Osteocyte (in vitro differentiated cells): ENCODE data around the gene PRDM16. TPM values are rescaled to one million over a fixed set of nuclear protein-coding genes. Genes with fewer than 3 reads are reported as not detected.

ENCODE experiments used
- DNase-seq: peaks from one replicate; pipeline ENCODE4 v3.0.0; 2021; ENCODE audit warnings: mixed read lengths; ENCODE audit not compliant: unreplicated experiment; ENCODE audit errors: extremely low spot score
- H3K27ac Mint-ChIP-seq: one replicate; pipeline ENCODE4 v1.8.0; 2021; ENCODE audit warnings: mild to moderate bottlenecking, mixed read lengths; ENCODE audit not compliant: unreplicated experiment
- H3K27me3 Mint-ChIP-seq: one replicate; pipeline ENCODE4 v1.8.0; 2021; ENCODE audit warnings: mixed read lengths; ENCODE audit not compliant: unreplicated experiment
- H3K36me3 Mint-ChIP-seq: one replicate; pipeline ENCODE4 v1.8.0; 2021; ENCODE audit warnings: mixed read lengths; ENCODE audit not compliant: unreplicated experiment
- H3K4me1 Mint-ChIP-seq: one replicate; pipeline ENCODE4 v1.8.0; 2021; ENCODE audit warnings: mixed read lengths; ENCODE audit not compliant: unreplicated experiment
- H3K4me3 Mint-ChIP-seq: one replicate; pipeline ENCODE4 v1.8.0; 2021; ENCODE audit warnings: mild to moderate bottlenecking, moderate library complexity, mixed read lengths; ENCODE audit not compliant: unreplicated experiment
- H3K9me3 Mint-ChIP-seq: one replicate; pipeline ENCODE4 v1.8.0; 2021; ENCODE audit warnings: mixed read lengths; ENCODE audit not compliant: unreplicated experiment
- total RNA-seq: library from RNA; stranded (reverse); gene quantifications from 2 replicates; pipeline ENCODE4 v1.2.1, GENCODE V29; 2021
- TF ChIP-seq, protein P1 (sequence below): fragments of 200-600 bp; sonication (generic); IDR thresholded peaks from 2 replicates; pipeline ENCODE4 v1.5.0; 2021; ENCODE audit warnings: antibody characterized with exemption, mild to moderate bottlenecking, moderate library complexity

The PRDM16 gene
- total RNA-seq, 1 donor from 2014 or later, result 7.1 TPM

DNA sequence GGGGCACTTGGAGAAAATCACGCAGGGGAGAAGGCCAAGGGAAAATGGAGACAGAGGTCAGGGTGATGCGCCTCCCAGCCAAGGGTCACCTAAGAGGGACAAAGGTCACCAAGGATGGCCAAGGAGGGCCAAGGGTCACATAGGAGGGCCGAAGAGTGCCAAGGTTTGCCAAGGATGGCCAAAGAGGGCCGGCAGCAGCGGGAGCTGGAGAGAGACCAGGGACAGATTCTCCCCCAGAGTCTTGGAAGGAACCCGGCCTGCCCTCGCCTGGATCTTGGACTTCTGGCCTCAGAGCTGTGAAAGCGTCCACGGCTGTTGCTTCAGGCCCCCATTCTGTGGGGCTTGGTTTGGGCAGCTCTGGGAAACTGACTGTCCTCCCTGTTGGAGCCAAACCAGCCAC lies 359.9 kb downstream of the PRDM16 start:
- no peaks in the 10 kb centered on the region for H3K27me3 Mint-ChIP-seq
- H3K27ac Mint-ChIP-seq, result no peak overlapping the region
- TF ChIP-seq, protein P1, sequence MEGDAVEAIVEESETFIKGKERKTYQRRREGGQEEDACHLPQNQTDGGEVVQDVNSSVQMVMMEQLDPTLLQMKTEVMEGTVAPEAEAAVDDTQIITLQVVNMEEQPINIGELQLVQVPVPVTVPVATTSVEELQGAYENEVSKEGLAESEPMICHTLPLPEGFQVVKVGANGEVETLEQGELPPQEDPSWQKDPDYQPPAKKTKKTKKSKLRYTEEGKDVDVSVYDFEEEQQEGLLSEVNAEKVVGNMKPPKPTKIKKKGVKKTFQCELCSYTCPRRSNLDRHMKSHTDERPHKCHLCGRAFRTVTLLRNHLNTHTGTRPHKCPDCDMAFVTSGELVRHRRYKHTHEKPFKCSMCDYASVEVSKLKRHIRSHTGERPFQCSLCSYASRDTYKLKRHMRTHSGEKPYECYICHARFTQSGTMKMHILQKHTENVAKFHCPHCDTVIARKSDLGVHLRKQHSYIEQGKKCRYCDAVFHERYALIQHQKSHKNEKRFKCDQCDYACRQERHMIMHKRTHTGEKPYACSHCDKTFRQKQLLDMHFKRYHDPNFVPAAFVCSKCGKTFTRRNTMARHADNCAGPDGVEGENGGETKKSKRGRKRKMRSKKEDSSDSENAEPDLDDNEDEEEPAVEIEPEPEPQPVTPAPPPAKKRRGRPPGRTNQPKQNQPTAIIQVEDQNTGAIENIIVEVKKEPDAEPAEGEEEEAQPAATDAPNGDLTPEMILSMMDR, result no peak
- no peak overlapping the region for H3K4me3 Mint-ChIP-seq
- no peak for DNase-seq
- H3K36me3 Mint-ChIP-seq, result no peaks in the 10 kb centered on the region
- no peaks in the 10 kb centered on the region for H3K9me3 Mint-ChIP-seq
- peaks cover 3% of the 10 kb centered on the region for H3K4me1 Mint-ChIP-seq

DNA sequence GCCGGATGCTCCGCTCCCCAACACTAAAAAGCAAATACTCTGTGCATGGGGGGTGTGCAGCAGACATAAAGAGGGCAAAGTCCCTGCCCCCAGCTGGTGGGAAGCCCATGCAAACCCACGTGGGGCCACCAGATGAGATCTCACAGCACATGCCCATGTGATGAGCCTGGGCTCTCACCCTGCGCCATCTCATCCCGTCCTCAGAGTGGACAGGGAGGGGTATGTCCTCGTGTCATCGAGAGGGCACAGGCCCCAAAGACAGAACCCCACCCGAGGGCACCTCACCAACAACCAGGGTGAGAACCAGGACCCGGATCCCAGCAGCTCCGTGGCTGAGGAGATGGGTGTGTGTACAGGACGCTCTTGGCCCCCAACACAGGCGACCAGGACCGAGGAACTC lies 360.3 kb downstream of the PRDM16 start:
- H3K4me3 Mint-ChIP-seq, result no peak overlapping the region
- no peaks in the 10 kb centered on the region for H3K27me3 Mint-ChIP-seq
- H3K4me1 Mint-ChIP-seq, result peaks cover 3% of the 10 kb centered on the region
- no peak for DNase-seq
- TF ChIP-seq, protein P1, result no peak
- no peak overlapping the region for H3K27ac Mint-ChIP-seq
- H3K36me3 Mint-ChIP-seq, result no peaks in the 10 kb centered on the region
- no peaks in the 10 kb centered on the region for H3K9me3 Mint-ChIP-seq

GRCh38 chr1:3429766-3430165 lies 360.8 kb downstream of the PRDM16 start:
- H3K27me3 Mint-ChIP-seq, result no peaks in the 10 kb centered on the region
- H3K27ac Mint-ChIP-seq, result no peak overlapping the region
- H3K36me3 Mint-ChIP-seq, result no peaks in the 10 kb centered on the region
- no peaks in the 10 kb centered on the region for H3K9me3 Mint-ChIP-seq
- H3K4me3 Mint-ChIP-seq, result no peak overlapping the region
- TF ChIP-seq, protein P1, result no peak
- H3K4me1 Mint-ChIP-seq, result peaks cover 3% of the 10 kb centered on the region
- no peak for DNase-seq

DNA sequence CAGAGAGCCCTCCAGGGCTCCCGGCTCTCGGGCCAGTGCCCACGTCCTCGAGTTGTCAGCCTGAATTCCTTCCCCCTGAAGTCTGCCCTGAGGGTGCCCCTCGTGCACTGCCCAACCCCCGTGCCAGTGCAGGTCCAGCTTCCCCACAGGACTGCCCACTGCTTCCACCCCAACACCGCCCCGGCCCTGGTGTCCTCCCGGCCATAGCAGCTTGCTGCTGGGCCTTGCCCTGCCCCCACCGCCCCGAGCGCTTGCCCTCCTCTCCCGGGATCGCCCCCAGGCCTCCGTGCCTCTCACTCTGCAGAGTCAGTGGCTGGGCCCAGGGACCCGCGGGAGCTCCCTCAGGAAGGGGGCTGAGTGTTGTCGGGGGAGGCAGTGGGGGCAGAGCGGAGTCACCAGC lies 361.4 kb downstream of the PRDM16 start:
- TF ChIP-seq, protein P1, result no peak
- DNase-seq, result no peak
- Mint-ChIP-seq H3K36me3 (no peaks in the 10 kb centered on the region), H3K27me3 (no peaks in the 10 kb centered on the region), H3K4me1 (peaks cover 3% of the 10 kb centered on the region), H3K9me3 (no peaks in the 10 kb centered on the region), H3K27ac (no peak overlapping the region), H3K4me3 (no peak overlapping the region)

DNA sequence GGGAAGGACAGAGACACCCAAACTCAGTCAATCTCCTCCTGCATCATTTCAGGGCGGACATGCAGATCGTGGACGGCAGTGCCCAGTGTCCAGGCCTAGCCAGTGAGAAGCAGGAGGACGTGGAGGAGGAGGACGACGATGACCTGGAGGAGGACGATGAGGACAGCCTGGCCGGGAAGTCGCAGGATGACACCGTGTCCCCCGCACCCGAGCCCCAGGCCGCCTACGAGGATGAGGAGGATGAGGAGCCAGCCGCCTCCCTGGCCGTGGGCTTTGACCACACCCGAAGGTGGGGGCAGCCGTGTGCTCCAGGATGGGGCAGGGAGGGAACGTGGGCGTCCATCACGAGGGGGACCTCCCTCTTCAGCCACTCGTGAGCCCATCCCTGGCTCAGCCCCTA lies 361.8 kb downstream of the PRDM16 start:
- H3K4me1 Mint-ChIP-seq, result peaks cover 3% of the 10 kb centered on the region
- no peak for DNase-seq
- H3K9me3 Mint-ChIP-seq, result no peaks in the 10 kb centered on the region
- no peaks in the 10 kb centered on the region for H3K36me3 Mint-ChIP-seq
- H3K27ac Mint-ChIP-seq, result no peak overlapping the region
- no peak overlapping the region for H3K4me3 Mint-ChIP-seq
- TF ChIP-seq, protein P1, result no peak
- no peaks in the 10 kb centered on the region for H3K27me3 Mint-ChIP-seq
